ENCODE results near the gene DCBLD1.
A peak's percentile ranks its signal among the peaks of the same experiment; 100 is the strongest.

DCBLD1 gene

DNA sequence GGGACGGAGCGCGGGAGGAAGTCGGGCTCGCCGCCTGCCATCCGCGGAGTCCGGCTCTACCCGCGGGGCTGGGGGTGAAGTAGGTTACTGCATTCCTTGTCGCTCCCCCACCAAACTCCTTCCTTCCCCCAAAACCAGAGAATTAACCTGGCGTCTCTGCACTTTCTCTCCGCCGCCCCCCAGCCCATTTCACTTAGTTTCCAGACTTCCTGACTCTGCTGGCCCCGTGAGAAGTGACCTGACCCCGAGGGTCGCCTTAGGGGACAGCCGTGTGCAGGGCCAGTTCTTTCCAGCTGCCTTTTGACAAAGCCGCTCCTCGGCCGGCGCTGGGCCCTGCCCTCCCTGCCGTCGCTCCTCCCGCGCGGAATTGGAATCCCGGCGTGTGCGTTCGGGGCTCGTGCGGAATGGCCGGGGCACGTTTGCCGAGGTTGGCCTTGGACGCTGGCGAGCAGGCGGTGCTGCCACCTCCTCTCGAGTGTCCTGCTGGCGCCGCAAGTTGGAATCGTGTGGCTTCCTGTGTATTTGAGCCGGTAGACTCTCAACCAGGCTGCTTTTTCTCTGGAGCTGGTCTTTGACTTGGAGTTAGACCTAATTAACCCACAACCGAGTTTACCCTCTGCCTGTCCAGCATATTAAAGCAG lies 650 bp downstream of the DCBLD1 start (continued):
- TF ChIP-seq, protein P1, sequence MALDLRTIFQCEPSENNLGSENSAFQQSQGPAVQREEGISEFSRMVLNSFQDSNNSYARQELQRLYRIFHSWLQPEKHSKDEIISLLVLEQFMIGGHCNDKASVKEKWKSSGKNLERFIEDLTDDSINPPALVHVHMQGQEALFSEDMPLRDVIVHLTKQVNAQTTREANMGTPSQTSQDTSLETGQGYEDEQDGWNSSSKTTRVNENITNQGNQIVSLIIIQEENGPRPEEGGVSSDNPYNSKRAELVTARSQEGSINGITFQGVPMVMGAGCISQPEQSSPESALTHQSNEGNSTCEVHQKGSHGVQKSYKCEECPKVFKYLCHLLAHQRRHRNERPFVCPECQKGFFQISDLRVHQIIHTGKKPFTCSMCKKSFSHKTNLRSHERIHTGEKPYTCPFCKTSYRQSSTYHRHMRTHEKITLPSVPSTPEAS (tag by site-specific recombination; IDR thresholded peaks at IDR 0.05) = no peak
- TF ChIP-seq HOXA7 (CRISPR knock-in tag; IDR thresholded peaks at IDR 0.05; ENCODE audit: borderline replicate concordance) (no peak), SP2 (tag by site-specific recombination; IDR thresholded peaks at IDR 0.05) (peak; percentile 50), ZFP69B (tag by site-specific recombination; IDR thresholded peaks at IDR 0.05) (no peak), ZNF571 (tag by site-specific recombination; IDR thresholded peaks at IDR 0.05) (no peak), MZF1 (tag by site-specific recombination; IDR thresholded peaks at IDR 0.05; ENCODE audit: borderline replicate concordance) (no peak), ZNF548 (tag by site-specific recombination; IDR thresholded peaks at IDR 0.05) (no peak), ZNF16 (tag by site-specific recombination; IDR thresholded peaks at IDR 0.05; ENCODE audit: low read depth) (no peak), ZFHX2 (tag by site-specific recombination; conservative IDR thresholded peaks at IDR 0.05) (no peak), KLF7 (tag by site-specific recombination; IDR thresholded peaks at IDR 0.05; ENCODE audit: borderline replicate concordance) (no peak; the same call in 1 of the 2 replicates), ZNF248 (tag by site-specific recombination; IDR thresholded peaks at IDR 0.05) (no peak), ZNF214 (tag by site-specific recombination; IDR thresholded peaks at IDR 0.05; ENCODE audit: borderline replicate concordance) (no peak), ZNF558 (tag by site-specific recombination; IDR thresholded peaks at IDR 0.05) (no peak), EGR2 (tag by site-specific recombination; IDR thresholded peaks at IDR 0.05; ENCODE audit: low read depth) (no peak), ZNF596 (tag by site-specific recombination; IDR thresholded peaks at IDR 0.05) (no peak), ZNF785 (tag by site-specific recombination; IDR thresholded peaks at IDR 0.05) (no peak), ZNF133 (tag by site-specific recombination; IDR thresholded peaks at IDR 0.05) (no peak), ZBTB48 (tag by site-specific recombination; IDR thresholded peaks at IDR 0.05) (peak; percentile 62; the same call in 1 of the 2 replicates), ZNF169 (tag by site-specific recombination; IDR thresholded peaks at IDR 0.05) (no peak), YY1 (tag by site-specific recombination; IDR thresholded peaks at IDR 0.05) (peak; percentile 6; the same call in 1 of the 2 replicates), GFI1B (tag by site-specific recombination; IDR thresholded peaks at IDR 0.05) (no peak), ZNF501 (tag by site-specific recombination; IDR thresholded peaks at IDR 0.05) (0 out of 2 replicates have a peak, but pooled peaks have one; percentile 51), ZNF404 (tag by site-specific recombination; IDR thresholded peaks at IDR 0.05) (no peak), ZNF768 (tag by site-specific recombination; IDR thresholded peaks at IDR 0.05) (no peak)
- TF ChIP-seq, protein P2, sequence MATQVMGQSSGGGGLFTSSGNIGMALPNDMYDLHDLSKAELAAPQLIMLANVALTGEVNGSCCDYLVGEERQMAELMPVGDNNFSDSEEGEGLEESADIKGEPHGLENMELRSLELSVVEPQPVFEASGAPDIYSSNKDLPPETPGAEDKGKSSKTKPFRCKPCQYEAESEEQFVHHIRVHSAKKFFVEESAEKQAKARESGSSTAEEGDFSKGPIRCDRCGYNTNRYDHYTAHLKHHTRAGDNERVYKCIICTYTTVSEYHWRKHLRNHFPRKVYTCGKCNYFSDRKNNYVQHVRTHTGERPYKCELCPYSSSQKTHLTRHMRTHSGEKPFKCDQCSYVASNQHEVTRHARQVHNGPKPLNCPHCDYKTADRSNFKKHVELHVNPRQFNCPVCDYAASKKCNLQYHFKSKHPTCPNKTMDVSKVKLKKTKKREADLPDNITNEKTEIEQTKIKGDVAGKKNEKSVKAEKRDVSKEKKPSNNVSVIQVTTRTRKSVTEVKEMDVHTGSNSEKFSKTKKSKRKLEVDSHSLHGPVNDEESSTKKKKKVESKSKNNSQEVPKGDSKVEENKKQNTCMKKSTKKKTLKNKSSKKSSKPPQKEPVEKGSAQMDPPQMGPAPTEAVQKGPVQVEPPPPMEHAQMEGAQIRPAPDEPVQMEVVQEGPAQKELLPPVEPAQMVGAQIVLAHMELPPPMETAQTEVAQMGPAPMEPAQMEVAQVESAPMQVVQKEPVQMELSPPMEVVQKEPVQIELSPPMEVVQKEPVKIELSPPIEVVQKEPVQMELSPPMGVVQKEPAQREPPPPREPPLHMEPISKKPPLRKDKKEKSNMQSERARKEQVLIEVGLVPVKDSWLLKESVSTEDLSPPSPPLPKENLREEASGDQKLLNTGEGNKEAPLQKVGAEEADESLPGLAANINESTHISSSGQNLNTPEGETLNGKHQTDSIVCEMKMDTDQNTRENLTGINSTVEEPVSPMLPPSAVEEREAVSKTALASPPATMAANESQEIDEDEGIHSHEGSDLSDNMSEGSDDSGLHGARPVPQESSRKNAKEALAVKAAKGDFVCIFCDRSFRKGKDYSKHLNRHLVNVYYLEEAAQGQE (tag by site-specific recombination; IDR thresholded peaks at IDR 0.05) = peak; percentile 33
- TF ChIP-seq, protein P3, sequence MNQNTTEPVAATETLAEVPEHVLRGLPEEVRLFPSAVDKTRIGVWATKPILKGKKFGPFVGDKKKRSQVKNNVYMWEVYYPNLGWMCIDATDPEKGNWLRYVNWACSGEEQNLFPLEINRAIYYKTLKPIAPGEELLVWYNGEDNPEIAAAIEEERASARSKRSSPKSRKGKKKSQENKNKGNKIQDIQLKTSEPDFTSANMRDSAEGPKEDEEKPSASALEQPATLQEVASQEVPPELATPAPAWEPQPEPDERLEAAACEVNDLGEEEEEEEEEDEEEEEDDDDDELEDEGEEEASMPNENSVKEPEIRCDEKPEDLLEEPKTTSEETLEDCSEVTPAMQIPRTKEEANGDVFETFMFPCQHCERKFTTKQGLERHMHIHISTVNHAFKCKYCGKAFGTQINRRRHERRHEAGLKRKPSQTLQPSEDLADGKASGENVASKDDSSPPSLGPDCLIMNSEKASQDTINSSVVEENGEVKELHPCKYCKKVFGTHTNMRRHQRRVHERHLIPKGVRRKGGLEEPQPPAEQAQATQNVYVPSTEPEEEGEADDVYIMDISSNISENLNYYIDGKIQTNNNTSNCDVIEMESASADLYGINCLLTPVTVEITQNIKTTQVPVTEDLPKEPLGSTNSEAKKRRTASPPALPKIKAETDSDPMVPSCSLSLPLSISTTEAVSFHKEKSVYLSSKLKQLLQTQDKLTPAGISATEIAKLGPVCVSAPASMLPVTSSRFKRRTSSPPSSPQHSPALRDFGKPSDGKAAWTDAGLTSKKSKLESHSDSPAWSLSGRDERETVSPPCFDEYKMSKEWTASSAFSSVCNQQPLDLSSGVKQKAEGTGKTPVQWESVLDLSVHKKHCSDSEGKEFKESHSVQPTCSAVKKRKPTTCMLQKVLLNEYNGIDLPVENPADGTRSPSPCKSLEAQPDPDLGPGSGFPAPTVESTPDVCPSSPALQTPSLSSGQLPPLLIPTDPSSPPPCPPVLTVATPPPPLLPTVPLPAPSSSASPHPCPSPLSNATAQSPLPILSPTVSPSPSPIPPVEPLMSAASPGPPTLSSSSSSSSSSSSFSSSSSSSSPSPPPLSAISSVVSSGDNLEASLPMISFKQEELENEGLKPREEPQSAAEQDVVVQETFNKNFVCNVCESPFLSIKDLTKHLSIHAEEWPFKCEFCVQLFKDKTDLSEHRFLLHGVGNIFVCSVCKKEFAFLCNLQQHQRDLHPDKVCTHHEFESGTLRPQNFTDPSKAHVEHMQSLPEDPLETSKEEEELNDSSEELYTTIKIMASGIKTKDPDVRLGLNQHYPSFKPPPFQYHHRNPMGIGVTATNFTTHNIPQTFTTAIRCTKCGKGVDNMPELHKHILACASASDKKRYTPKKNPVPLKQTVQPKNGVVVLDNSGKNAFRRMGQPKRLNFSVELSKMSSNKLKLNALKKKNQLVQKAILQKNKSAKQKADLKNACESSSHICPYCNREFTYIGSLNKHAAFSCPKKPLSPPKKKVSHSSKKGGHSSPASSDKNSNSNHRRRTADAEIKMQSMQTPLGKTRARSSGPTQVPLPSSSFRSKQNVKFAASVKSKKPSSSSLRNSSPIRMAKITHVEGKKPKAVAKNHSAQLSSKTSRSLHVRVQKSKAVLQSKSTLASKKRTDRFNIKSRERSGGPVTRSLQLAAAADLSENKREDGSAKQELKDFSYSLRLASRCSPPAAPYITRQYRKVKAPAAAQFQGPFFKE (tag by site-specific recombination; IDR thresholded peaks at IDR 0.05; ENCODE audit: borderline replicate concordance) = no peak
- TF ChIP-seq, protein P4, sequence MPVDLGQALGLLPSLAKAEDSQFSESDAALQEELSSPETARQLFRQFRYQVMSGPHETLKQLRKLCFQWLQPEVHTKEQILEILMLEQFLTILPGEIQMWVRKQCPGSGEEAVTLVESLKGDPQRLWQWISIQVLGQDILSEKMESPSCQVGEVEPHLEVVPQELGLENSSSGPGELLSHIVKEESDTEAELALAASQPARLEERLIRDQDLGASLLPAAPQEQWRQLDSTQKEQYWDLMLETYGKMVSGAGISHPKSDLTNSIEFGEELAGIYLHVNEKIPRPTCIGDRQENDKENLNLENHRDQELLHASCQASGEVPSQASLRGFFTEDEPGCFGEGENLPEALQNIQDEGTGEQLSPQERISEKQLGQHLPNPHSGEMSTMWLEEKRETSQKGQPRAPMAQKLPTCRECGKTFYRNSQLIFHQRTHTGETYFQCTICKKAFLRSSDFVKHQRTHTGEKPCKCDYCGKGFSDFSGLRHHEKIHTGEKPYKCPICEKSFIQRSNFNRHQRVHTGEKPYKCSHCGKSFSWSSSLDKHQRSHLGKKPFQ (tag by site-specific recombination; IDR thresholded peaks at IDR 0.05) = no peak
